Memory B cell (primary cell): ENCODE results near the gene PSMG3.

ENCODE experiments used
- ATAC-seq: fragments of 150-1000 bp; cut with Tn5 transposase; 2 replicates; pipeline ENCODE4 v1.10.0; 2021; ENCODE audit warnings: low read depth, mild to moderate bottlenecking, moderate library complexity
- DNase-seq, 2 donors: peaks; one replicate each; pipeline ENCODE4 v3.0.0; 2022; ENCODE audit warnings: low spot score in 2 of 2
- H3K27ac Mint-ChIP-seq: one replicate; pipeline ENCODE4 v1.8.0; 2022; ENCODE audit warnings: mild to moderate bottlenecking, moderate library complexity, mixed read lengths
- H3K27me3 Mint-ChIP-seq: one replicate; pipeline ENCODE4 v1.8.0; 2022; ENCODE audit warnings: mixed read lengths
- H3K36me3 Mint-ChIP-seq: one replicate; pipeline ENCODE4 v1.8.0; 2022; ENCODE audit warnings: mild to moderate bottlenecking, mixed read lengths
- H3K4me1 Mint-ChIP-seq: one replicate; pipeline ENCODE4 v1.8.0; 2022; ENCODE audit warnings: mixed read lengths
- H3K4me3 Mint-ChIP-seq: one replicate; pipeline ENCODE4 v1.8.0; 2022; ENCODE audit warnings: mild to moderate bottlenecking, moderate library complexity, mixed read lengths
- H3K9me3 Mint-ChIP-seq: one replicate; pipeline ENCODE4 v1.8.0; 2022; ENCODE audit warnings: mixed read lengths

PSMG3 gene

GRCh38 chr7:1536455-1536742 is 33.4 kb downstream of the PSMG3 start:
- H3K27ac Mint-ChIP-seq: no peak overlapping the region
- DNase-seq: no peak
- H3K4me1 Mint-ChIP-seq: peaks cover 17% of the 10 kb centered on the region
- peaks cover 12% of the 10 kb centered on the region for H3K36me3 Mint-ChIP-seq
- ATAC-seq: no peak
- no peaks in the 10 kb centered on the region for H3K27me3 Mint-ChIP-seq
- no peak overlapping the region for H3K4me3 Mint-ChIP-seq
- H3K9me3 Mint-ChIP-seq: no peaks in the 10 kb centered on the region

DNA sequence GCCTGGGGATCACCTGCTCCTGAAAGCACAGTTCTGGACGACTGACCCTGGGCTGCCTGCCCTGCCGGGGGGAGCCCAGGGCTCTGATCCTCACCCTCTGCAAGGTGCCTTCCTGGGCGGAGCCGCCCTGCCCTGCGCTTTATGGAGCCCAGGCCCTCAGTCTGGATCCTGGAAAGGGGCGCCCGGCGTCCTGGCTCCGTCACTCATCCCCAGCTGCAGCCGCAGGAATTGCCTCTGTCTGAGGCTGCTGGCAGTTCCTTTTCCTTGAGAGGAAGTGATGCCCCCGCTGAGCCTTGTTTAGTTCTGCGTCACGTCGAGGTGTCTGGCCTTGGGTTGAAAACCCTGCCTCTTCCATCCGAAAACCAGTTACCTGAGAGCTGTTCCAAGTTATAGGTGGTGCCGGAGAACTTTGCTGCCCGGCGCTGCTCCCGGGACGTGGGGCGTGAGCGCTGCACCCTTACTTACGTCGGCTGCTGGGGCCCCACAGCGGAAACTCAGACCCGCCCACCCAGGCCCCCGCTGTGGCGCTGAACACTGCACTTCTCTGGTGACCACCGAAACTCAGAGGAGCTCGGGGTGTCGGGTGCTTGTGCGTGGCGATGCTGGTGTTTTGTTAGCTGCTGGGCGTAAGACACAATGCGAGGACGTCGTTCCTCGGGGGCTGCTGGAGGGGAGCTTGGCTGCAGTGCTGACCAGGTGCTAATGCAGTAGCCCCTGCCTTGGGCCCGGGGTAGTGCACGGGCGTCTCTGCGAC is 34.0 kb downstream of the PSMG3 start:
- peaks cover 9% of the 10 kb centered on the region for H3K36me3 Mint-ChIP-seq
- H3K27ac Mint-ChIP-seq: no peak overlapping the region
- no peak for ATAC-seq
- no peaks in the 10 kb centered on the region for H3K9me3 Mint-ChIP-seq
- H3K27me3 Mint-ChIP-seq: no peaks in the 10 kb centered on the region
- H3K4me3 Mint-ChIP-seq: no peak overlapping the region
- peaks cover 18% of the 10 kb centered on the region for H3K4me1 Mint-ChIP-seq
- no peak for DNase-seq

DNA sequence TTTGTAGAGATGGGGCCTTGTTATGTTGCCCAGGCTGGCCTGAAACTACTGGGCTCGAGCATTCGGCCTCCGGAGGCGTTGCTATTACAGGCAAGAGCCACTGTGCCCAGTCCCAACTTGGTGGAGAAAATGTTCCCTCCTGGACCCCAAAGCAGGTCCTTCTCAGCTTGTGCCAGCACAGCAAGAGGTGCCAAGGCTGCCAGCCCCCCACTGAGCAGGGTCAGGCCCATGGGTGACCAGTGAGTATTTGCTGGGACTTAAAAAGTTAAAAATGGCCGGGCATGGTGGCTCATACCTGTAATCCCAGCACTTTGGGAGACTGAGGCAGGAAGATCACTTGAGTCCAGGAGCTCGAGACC is 34.8 kb downstream of the PSMG3 start:
- no peak overlapping the region for H3K27ac Mint-ChIP-seq
- H3K36me3 Mint-ChIP-seq: peaks cover 7% of the 10 kb centered on the region
- H3K9me3 Mint-ChIP-seq: no peaks in the 10 kb centered on the region
- ATAC-seq (no peak), DNase-seq (no peak)
- no peaks in the 10 kb centered on the region for H3K27me3 Mint-ChIP-seq
- no peak overlapping the region for H3K4me3 Mint-ChIP-seq
- H3K4me1 Mint-ChIP-seq: peaks cover 18% of the 10 kb centered on the region

GRCh38 chr7:1534330-1535099 is 35.3 kb downstream of the PSMG3 start:
- Mint-ChIP-seq H3K36me3 (peaks cover 4% of the 10 kb centered on the region), H3K4me3 (no peak overlapping the region), H3K27ac (peak overlapping the region; percentile 92)

GRCh38 chr7:1533547-1534329 is 36.1 kb downstream of the PSMG3 start:
- ATAC-seq (no peak), DNase-seq (peak in 1 of 2 donors; percentile 0)
- Mint-ChIP-seq H3K27me3 (no peaks in the 10 kb centered on the region), H3K36me3 (peaks cover 1% of the 10 kb centered on the region), H3K4me3 (peak overlapping the region; percentile 85), H3K27ac (peak overlapping the region; percentile 92), H3K9me3 (no peaks in the 10 kb centered on the region), H3K4me1 (peaks cover 18% of the 10 kb centered on the region)

More at GRCh38 chr7:1534330-1535099, 35.3 kb downstream of the PSMG3 start:
- Mint-ChIP-seq H3K27me3 (no peaks in the 10 kb centered on the region), H3K9me3 (no peaks in the 10 kb centered on the region), H3K4me1 (peaks cover 18% of the 10 kb centered on the region)
- DNase-seq (no peak), ATAC-seq (no peak)

GRCh38 chr7:1533255-1533546 is 36.6 kb downstream of the PSMG3 start:
- H3K4me3 Mint-ChIP-seq: peak overlapping the region; percentile 85
- H3K27me3 Mint-ChIP-seq: no peaks in the 10 kb centered on the region
- no peaks in the 10 kb centered on the region for H3K9me3 Mint-ChIP-seq
- H3K4me1 Mint-ChIP-seq: peaks cover 18% of the 10 kb centered on the region
- peaks cover 1% of the 10 kb centered on the region for H3K36me3 Mint-ChIP-seq
- DNase-seq: peak in 1 of 2 donors; percentile 13
- H3K27ac Mint-ChIP-seq: peak overlapping the region; percentile 92
- no peak for ATAC-seq

GRCh38 chr7:1532456-1533254 is 37.2 kb downstream of the PSMG3 start:
- Mint-ChIP-seq H3K9me3 (no peaks in the 10 kb centered on the region), H3K4me1 (peaks cover 18% of the 10 kb centered on the region), H3K27ac (peak overlapping the region; percentile 92), H3K36me3 (peaks cover 1% of the 10 kb centered on the region), H3K4me3 (peak overlapping the region; percentile 85), H3K27me3 (no peaks in the 10 kb centered on the region)
- DNase-seq: no peak
- peak; percentile 18 for ATAC-seq

DNA sequence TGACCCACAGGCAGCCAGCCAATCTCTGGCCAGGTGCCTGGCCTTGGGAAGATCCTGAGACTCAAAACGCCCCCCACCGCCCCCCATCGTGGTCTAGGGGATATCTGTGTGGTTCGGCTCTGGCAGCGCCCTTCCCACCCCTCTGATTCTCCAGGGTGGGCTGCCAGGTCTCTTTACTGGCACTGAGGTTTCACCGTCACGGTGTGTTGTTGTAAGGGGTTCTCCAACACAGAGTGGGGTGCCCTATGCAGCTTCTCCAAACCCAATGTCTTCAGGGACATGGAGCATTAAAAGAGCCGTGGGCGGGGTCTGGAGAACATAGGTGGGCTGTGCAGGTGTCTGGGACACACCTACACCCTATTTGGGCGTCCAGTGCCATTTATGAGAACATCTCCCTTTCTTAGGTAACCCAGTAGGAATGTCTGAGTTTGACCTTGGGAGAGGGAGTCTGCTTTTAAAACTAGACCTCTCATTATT is 37.8 kb downstream of the PSMG3 start:
- ATAC-seq (no peak), DNase-seq (no peak)
- peak overlapping the region; percentile 92 for H3K27ac Mint-ChIP-seq
- H3K27me3 Mint-ChIP-seq: no peaks in the 10 kb centered on the region
- H3K36me3 Mint-ChIP-seq: peaks cover 1% of the 10 kb centered on the region
- no peaks in the 10 kb centered on the region for H3K9me3 Mint-ChIP-seq
- H3K4me1 Mint-ChIP-seq: peaks cover 18% of the 10 kb centered on the region
- H3K4me3 Mint-ChIP-seq: peak overlapping the region; percentile 85

DNA sequence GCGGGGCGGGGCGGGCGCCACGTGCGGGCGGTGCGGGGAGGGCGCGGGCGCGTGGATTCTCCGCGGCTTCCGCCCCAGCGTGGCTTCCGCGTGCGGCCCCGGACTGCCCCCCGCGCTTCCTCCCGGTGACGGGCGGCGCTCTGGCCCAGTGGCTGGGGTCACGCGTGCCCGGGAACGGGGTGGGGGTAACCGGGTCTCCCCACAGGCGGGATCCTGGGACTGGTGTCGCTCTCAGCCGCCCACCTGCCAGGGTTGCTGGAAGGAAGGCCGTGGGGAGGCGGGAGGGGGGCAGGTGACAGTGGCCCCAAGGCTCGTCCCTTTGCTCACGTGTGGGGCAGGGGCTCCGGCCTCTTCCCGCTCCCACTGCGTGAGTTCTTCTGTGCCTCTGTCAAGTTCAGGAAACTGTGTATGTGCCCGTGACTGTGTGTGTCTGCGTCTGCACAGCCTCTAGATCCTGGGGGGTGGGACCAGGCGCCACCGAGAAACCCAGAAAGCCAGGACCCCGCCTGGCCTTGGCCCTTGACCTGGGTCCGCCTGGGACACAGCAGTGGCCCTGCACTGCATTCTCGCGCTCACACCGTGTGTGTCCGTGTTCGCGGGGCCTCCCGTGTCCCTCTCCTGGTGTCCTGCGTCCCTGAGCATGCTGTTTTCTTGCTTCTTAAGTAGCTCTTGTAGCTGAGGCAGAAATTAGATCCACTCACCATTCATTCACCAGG is 38.4 kb downstream of the PSMG3 start:
- peak; percentile 41 for ATAC-seq
- H3K27ac Mint-ChIP-seq: peak overlapping the region; percentile 92

GRCh38 chr7:1530946-1531262 is 38.9 kb downstream of the PSMG3 start:
- H3K36me3 Mint-ChIP-seq: peaks cover 1% of the 10 kb centered on the region
- peak overlapping the region; percentile 92 for H3K27ac Mint-ChIP-seq
- H3K4me3 Mint-ChIP-seq: no peak overlapping the region
- peaks cover 4% of the 10 kb centered on the region for H3K27me3 Mint-ChIP-seq
- DNase-seq: peak in 1 of 2 donors; percentile 40
- no peaks in the 10 kb centered on the region for H3K9me3 Mint-ChIP-seq
- peak; percentile 60 for ATAC-seq
- H3K4me1 Mint-ChIP-seq: peaks cover 18% of the 10 kb centered on the region

More for the DNA sequence above, 38.4 kb downstream of the PSMG3 start:
- Mint-ChIP-seq H3K36me3 (peaks cover 1% of the 10 kb centered on the region), H3K4me1 (peaks cover 18% of the 10 kb centered on the region), H3K4me3 (peak overlapping the region; percentile 85), H3K27me3 (peaks cover 4% of the 10 kb centered on the region), H3K9me3 (no peaks in the 10 kb centered on the region)
- DNase-seq: peak; percentile 37 to 61

DNA sequence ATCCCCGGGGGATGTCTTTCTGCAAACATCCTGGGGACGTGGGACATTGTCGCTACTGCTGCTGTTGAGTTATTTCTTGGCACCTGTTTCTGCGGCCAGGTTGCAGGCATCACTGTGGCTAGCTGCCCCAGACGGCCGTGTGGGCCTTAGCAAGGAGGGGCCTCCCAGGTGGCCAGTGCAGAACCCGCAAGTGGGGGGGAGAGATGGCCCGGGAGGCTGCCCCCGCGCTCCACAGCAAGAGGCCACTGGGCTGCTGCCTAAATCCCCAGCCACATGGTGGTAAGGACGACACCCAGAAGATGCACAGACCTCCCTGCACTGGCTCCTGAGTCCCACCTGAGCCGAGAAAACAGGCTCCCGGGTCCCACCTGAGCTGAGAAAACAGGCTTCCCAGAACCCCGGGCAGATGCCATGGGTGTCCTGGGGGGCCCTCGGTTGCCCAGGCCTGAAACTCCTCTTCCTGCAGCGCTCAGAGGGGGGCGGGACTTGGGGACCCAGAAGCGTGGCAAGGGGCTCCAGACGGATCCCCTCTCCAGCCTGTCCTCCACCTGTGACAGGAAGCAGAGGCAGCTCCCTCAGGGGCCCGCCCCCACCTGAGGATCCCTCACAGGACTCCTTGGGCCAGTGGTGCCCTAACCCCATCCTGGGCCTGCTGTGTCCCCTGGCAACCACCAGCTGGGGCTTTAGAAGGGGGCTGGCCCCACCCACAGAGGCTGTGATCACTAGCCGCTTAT is 40.3 kb downstream of the PSMG3 start:
- no peak overlapping the region for H3K27ac Mint-ChIP-seq
- ATAC-seq (no peak), DNase-seq (no peak)
- H3K4me3 Mint-ChIP-seq: peak overlapping the region; percentile 70
- H3K36me3 Mint-ChIP-seq: peaks cover 1% of the 10 kb centered on the region
- H3K27me3 Mint-ChIP-seq: peaks cover 9% of the 10 kb centered on the region
- H3K4me1 Mint-ChIP-seq: peaks cover 20% of the 10 kb centered on the region
- H3K9me3 Mint-ChIP-seq: no peaks in the 10 kb centered on the region

DNA sequence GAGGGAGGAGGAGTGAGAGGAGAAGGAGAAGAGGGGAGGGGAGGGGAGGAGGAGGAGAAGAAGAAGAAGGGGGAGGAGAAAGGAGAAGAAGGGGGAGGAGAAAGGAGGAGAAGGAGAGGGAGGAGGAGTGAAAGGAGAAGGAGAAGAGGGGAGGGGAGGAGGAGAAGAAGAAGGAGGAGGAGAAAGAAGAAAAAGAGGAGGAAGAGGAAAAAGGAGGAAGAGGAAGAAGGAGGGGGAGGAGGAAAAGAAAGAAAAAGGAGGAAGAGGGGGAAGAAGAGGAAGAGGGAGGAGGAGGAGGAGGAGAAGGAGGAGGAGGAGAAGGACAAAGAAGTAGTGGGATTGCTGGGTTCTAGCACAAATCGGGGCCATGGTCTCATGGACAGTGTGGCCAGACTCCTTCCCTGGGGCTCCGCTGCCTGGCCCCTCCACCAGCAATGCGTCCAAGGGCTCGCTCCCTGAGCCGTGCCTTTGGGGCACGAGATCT is 43.5 kb downstream of the PSMG3 start:
- no peak overlapping the region for H3K4me3 Mint-ChIP-seq
- H3K27me3 Mint-ChIP-seq: peaks cover 10% of the 10 kb centered on the region
- no peaks in the 10 kb centered on the region for H3K9me3 Mint-ChIP-seq
- DNase-seq (no peak), ATAC-seq (no peak)
- no peak overlapping the region for H3K27ac Mint-ChIP-seq
- peaks cover 3% of the 10 kb centered on the region for H3K4me1 Mint-ChIP-seq
- no peaks in the 10 kb centered on the region for H3K36me3 Mint-ChIP-seq
